SJCRH30 (cell line): ENCODE data around the gene TMTC1. TPM values are rescaled to one million over a fixed set of nuclear protein-coding genes. Genes with fewer than 3 reads are reported as not detected.

Experiments used
- DNase-seq, 2 experiments: peaks; one replicate each; pipeline ENCODE4 v3.0.0-alpha.2; 2015 to 2020
- H3K27ac ChIP-seq: fragments of 250-450 bp; sonication (Bioruptor Pico); 2 replicates; pipeline ENCODE4 v1.5.1; 2020; ENCODE audit warnings: mild to moderate bottlenecking, moderate library complexity
- H3K27me3 ChIP-seq: fragments of 250-450 bp; sonication (Bioruptor Pico); 2 replicates; pipeline ENCODE4 v1.5.1; 2020; ENCODE audit warnings: mild to moderate bottlenecking, moderate library complexity
- H3K36me3 ChIP-seq: fragments of 250-450 bp; sonication (Bioruptor Pico); 2 replicates; pipeline ENCODE4 v1.5.1; 2020; ENCODE audit warnings: mild to moderate bottlenecking, moderate library complexity
- H3K4me1 ChIP-seq: fragments of 250-450 bp; sonication (Bioruptor Pico); 2 replicates; pipeline ENCODE4 v1.5.1; 2020; ENCODE audit warnings: mild to moderate bottlenecking, moderate library complexity
- H3K4me3 ChIP-seq: fragments of 250-450 bp; sonication (Bioruptor Pico); 2 replicates; pipeline ENCODE4 v1.5.1; 2020; ENCODE audit warnings: mild to moderate bottlenecking, moderate library complexity
- H3K9me3 ChIP-seq: fragments of 250-450 bp; sonication (Bioruptor Pico); replicated peaks from 2 replicates; pipeline ENCODE4 v1.5.1; 2020; ENCODE audit warnings: mild to moderate bottlenecking, moderate library complexity
- total RNA-seq: library from RNA; depleted of rRNA; stranded (reverse); fragments of >200 nt; shearing (Covaris generic); gene quantifications from 2 replicates; pipeline ENCODE4 v1.2.3, GENCODE V29; 2014

TMTC1 gene
- total RNA-seq, 1 experiment from 2014 or later = 129 TPM

- H3K27me3 ChIP-seq = no peaks in the 10 kb centered on the region
- no peak for DNase-seq
- peaks cover 66% of the 10 kb centered on the region for H3K36me3 ChIP-seq
- H3K9me3 ChIP-seq = no peaks in the 10 kb centered on the region
- no peak overlapping the region for H3K27ac ChIP-seq
- no peak overlapping the region for H3K4me3 ChIP-seq
- no peaks in the 10 kb centered on the region for H3K4me1 ChIP-seq
Measured at GRCh38 chr12:29599381-29599780, 184.4 kb downstream of the TMTC1 start.

GRCh38 chr12:29595071-29595755 is 188.5 kb downstream of the TMTC1 start:
- no peaks in the 10 kb centered on the region for H3K4me1 ChIP-seq
- H3K27ac ChIP-seq = no peak overlapping the region
- H3K4me3 ChIP-seq = no peak overlapping the region
- DNase-seq = no peak
- H3K36me3 ChIP-seq = peaks cover 52% of the 10 kb centered on the region
- H3K9me3 ChIP-seq = no peaks in the 10 kb centered on the region
- no peaks in the 10 kb centered on the region for H3K27me3 ChIP-seq

DNA sequence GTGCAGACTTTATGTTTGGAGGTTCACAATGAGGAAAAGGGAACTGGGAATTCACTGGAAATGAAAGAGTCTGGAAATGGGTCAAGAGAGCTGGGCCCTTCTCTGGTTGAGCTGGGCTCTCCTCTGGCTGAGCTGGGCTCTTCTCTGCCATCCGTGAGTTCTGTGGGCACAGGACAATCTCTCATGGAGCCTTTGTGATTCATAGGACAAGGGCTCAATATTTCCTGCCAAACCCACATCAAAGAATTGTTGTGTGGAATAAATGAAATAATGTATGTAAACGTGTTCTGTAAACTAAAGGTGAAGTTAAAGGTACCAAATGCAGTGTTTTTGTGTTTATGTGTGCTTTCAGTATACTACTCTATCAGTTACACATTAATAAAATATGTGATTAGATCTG is 190.7 kb downstream of the TMTC1 start:
- no peaks in the 10 kb centered on the region for H3K27me3 ChIP-seq
- DNase-seq = no peak
- H3K4me3 ChIP-seq = no peak overlapping the region
- H3K9me3 ChIP-seq = no peaks in the 10 kb centered on the region
- H3K36me3 ChIP-seq = peaks cover 53% of the 10 kb centered on the region
- H3K4me1 ChIP-seq = no peaks in the 10 kb centered on the region
- H3K27ac ChIP-seq = no peak overlapping the region

- H3K9me3 ChIP-seq = no peaks in the 10 kb centered on the region
- no peaks in the 10 kb centered on the region for H3K27me3 ChIP-seq
- no peak overlapping the region for H3K4me3 ChIP-seq
- H3K36me3 ChIP-seq = peaks cover 43% of the 10 kb centered on the region
- H3K27ac ChIP-seq = no peak overlapping the region
- H3K4me1 ChIP-seq = no peaks in the 10 kb centered on the region
- no peak for DNase-seq
Measured at GRCh38 chr12:29591140-29592020, 192.4 kb downstream of the TMTC1 start.

GRCh38 chr12:29589851-29590250 is 193.9 kb downstream of the TMTC1 start:
- no peak for DNase-seq
- no peaks in the 10 kb centered on the region for H3K27me3 ChIP-seq
- H3K4me1 ChIP-seq = no peaks in the 10 kb centered on the region
- no peak overlapping the region for H3K4me3 ChIP-seq
- no peaks in the 10 kb centered on the region for H3K9me3 ChIP-seq
- peaks cover 38% of the 10 kb centered on the region for H3K36me3 ChIP-seq
- H3K27ac ChIP-seq = no peak overlapping the region

- H3K27ac ChIP-seq = no peak overlapping the region
- H3K9me3 ChIP-seq = no peaks in the 10 kb centered on the region
- peaks cover 34% of the 10 kb centered on the region for H3K36me3 ChIP-seq
- no peak for DNase-seq
- H3K27me3 ChIP-seq = no peaks in the 10 kb centered on the region
- H3K4me3 ChIP-seq = no peak overlapping the region
- H3K4me1 ChIP-seq = no peaks in the 10 kb centered on the region
Measured at GRCh38 chr12:29589286-29589820, 194.4 kb downstream of the TMTC1 start.

GRCh38 chr12:29582677-29583272 is 201.0 kb downstream of the TMTC1 start:
- Histone ChIP-seq H3K36me3 (peaks cover 32% of the 10 kb centered on the region), H3K4me3 (no peak overlapping the region), H3K27me3 (no peaks in the 10 kb centered on the region), H3K9me3 (no peaks in the 10 kb centered on the region), H3K4me1 (no peaks in the 10 kb centered on the region), H3K27ac (no peak overlapping the region)
- no peak for DNase-seq

- H3K36me3 ChIP-seq = peaks cover 35% of the 10 kb centered on the region
- no peaks in the 10 kb centered on the region for H3K4me1 ChIP-seq
- no peak for DNase-seq
- H3K4me3 ChIP-seq = no peak overlapping the region
- H3K27me3 ChIP-seq = no peaks in the 10 kb centered on the region
- H3K27ac ChIP-seq = no peak overlapping the region
- H3K9me3 ChIP-seq = no peaks in the 10 kb centered on the region
Measured at GRCh38 chr12:29582146-29582545, 201.6 kb downstream of the TMTC1 start.

- Histone ChIP-seq H3K4me3 (no peak overlapping the region), H3K9me3 (no peaks in the 10 kb centered on the region), H3K27ac (no peak overlapping the region), H3K27me3 (no peaks in the 10 kb centered on the region), H3K36me3 (peaks cover 33% of the 10 kb centered on the region), H3K4me1 (no peaks in the 10 kb centered on the region)
- DNase-seq = no peak
Measured at GRCh38 chr12:29581631-29582030, 202.1 kb downstream of the TMTC1 start.

GRCh38 chr12:29580971-29581370 is 202.8 kb downstream of the TMTC1 start:
- Histone ChIP-seq H3K27ac (no peak overlapping the region), H3K4me1 (no peaks in the 10 kb centered on the region), H3K9me3 (no peaks in the 10 kb centered on the region), H3K4me3 (no peak overlapping the region), H3K27me3 (no peaks in the 10 kb centered on the region), H3K36me3 (peaks cover 40% of the 10 kb centered on the region)
- no peak for DNase-seq

DNA sequence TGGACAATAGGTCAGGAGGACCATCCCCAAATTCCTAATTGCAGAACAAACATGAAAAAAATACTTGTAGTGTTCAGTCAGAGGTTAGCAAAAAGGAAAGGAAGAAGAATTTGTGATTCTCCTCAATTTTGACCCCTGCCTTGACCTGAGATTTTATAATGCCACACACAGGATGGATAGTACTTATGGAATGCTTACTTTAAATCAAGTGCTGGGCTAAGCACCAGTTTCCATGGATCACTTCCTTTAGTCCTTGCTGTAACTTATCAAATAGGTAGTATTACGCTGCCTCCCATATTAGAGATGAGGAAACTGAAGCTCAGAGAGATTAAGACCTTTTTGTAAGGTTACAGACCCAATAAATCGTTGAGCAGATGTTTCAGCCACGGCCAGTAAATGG is 205.0 kb downstream of the TMTC1 start:
- Histone ChIP-seq H3K4me3 (no peak overlapping the region), H3K9me3 (no peaks in the 10 kb centered on the region), H3K27me3 (no peaks in the 10 kb centered on the region), H3K36me3 (peaks cover 39% of the 10 kb centered on the region), H3K4me1 (no peaks in the 10 kb centered on the region), H3K27ac (no peak overlapping the region)
- no peak for DNase-seq

- Histone ChIP-seq H3K4me3 (no peak overlapping the region), H3K36me3 (peaks cover 39% of the 10 kb centered on the region), H3K4me1 (no peaks in the 10 kb centered on the region), H3K9me3 (no peaks in the 10 kb centered on the region), H3K27ac (no peak overlapping the region), H3K27me3 (no peaks in the 10 kb centered on the region)
- no peak for DNase-seq
Measured at GRCh38 chr12:29578070-29578469, 205.7 kb downstream of the TMTC1 start.

DNA sequence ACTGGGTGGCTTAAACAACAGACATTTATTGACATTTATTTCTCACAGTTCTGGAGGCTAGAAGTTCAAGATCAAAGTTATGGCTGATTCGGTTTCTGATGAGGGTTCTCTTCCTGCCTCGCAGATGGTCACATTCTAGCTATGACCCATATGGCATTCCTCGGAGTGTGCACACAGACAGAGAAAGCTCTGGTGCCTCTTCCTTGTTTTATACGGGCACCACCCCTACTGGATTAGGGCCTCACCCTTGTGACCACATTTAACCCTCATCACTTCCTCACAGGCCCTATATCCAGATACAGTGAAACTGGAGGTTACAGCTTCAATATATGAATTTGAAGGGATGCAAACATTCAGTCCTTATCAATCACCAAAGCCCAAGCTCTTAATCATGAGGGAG is 209.2 kb downstream of the TMTC1 start:
- no peaks in the 10 kb centered on the region for H3K4me1 ChIP-seq
- no peaks in the 10 kb centered on the region for H3K9me3 ChIP-seq

GRCh38 chr12:29572938-29573337 is 210.8 kb downstream of the TMTC1 start:
- no peak for DNase-seq

More for the DNA sequence above, 209.2 kb downstream of the TMTC1 start:
- no peaks in the 10 kb centered on the region for H3K27me3 ChIP-seq
- H3K27ac ChIP-seq = no peak overlapping the region
- H3K36me3 ChIP-seq = peaks cover 56% of the 10 kb centered on the region
- no peak overlapping the region for H3K4me3 ChIP-seq
- no peak for DNase-seq

DNA sequence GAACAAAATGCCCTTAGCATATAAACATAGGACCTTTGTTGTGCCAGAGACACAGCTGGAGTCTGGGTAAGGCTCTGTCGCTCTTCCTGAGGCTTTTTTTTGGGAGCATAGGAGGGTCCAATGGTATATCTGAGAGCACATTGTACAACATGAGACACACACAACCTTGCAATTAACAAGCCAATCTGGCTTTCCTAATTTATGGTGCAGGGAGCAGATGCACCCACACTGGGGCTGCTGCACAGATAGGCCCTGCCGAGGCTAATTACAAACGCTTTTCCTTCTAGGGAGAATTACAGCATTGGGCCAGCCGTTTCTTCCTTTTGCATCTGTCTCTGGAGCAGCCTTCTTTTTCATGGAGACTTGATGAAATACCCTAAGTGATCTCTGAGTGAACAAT is 211.3 kb downstream of the TMTC1 start:
- no peak overlapping the region for H3K4me3 ChIP-seq
- no peaks in the 10 kb centered on the region for H3K27me3 ChIP-seq
- H3K36me3 ChIP-seq = peaks cover 53% of the 10 kb centered on the region
- no peaks in the 10 kb centered on the region for H3K4me1 ChIP-seq
- DNase-seq = no peak
- no peaks in the 10 kb centered on the region for H3K9me3 ChIP-seq
- H3K27ac ChIP-seq = no peak overlapping the region

More at GRCh38 chr12:29572938-29573337, 210.8 kb downstream of the TMTC1 start:
- Histone ChIP-seq H3K27me3 (no peaks in the 10 kb centered on the region), H3K36me3 (peaks cover 53% of the 10 kb centered on the region), H3K4me1 (no peaks in the 10 kb centered on the region), H3K27ac (no peak overlapping the region), H3K9me3 (no peaks in the 10 kb centered on the region), H3K4me3 (no peak overlapping the region)
